ACHN (cell line): Measurements from ENCODE around the gene GFER.
"Not testable (repeated sequence)": the region's sequence is repeated elsewhere in the genome, so short reads cannot be mapped to it uniquely, and the experiment has no call there.

Source experiments
- DNase-seq: peaks from one replicate; pipeline ENCODE4 v3.0.0-alpha.2; 2015
- in situ Hi-C: cut with HindIII; loops from 2 replicates; pipeline ENCODE4 v1.10.0; 2017; ENCODE audit warnings: low sequenced_read_pairs, low pct_ligation_motif_present, low pct_unique_long_range_greater_than_20kb

Gene GFER

GRCh38 chr16:2031081-2031577 lies 47.1 kb downstream of the GFER start:
- no peak for DNase-seq
- in situ Hi-C loops = loop anchor here (10.0 kb wide), 1 partner anchor 134 kb away; no protein-coding TSS in a partner anchor

DNA sequence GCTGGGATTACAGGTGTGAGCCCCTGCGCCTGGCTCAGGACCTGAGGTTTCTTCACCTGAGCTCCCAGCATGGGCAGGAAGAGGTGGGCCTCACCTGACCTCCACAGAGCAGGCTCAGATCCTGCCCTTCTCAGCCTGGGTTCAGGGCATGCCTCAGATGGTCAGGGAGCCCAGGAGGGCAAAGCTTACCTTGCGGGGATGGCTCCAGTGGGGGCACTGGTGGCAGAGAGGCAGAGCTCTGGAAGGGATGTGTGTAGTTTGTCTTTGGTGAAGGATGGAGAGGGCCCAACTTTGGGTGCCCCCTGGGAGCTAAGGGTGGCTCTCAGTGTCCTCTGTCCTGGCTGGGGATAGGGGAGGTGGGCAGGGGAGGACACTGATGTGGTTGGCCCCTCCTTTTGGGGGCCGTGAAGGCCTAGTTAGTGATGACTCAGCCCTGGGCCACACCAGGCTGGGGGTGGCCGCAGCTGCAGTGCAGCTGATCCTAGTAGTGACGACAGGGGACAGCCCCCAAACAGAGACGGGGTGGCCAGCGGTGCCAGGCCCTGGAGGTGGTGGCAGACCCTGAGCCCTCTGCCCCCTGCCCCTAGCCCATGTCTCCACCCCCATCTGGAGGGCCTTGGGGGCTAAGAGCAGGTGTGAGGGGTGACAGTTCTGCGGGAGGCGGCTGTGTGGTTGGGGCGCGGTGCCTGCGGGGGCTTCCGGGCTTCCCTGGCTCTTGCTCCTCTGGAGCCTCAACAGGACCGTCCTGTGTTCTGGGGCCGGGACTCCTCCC lies 48.5 kb downstream of the GFER start:
- no peak for DNase-seq
- in situ Hi-C loops = loop anchor here (10.0 kb wide), 1 partner anchor 132 kb away; no protein-coding TSS in a partner anchor

DNA sequence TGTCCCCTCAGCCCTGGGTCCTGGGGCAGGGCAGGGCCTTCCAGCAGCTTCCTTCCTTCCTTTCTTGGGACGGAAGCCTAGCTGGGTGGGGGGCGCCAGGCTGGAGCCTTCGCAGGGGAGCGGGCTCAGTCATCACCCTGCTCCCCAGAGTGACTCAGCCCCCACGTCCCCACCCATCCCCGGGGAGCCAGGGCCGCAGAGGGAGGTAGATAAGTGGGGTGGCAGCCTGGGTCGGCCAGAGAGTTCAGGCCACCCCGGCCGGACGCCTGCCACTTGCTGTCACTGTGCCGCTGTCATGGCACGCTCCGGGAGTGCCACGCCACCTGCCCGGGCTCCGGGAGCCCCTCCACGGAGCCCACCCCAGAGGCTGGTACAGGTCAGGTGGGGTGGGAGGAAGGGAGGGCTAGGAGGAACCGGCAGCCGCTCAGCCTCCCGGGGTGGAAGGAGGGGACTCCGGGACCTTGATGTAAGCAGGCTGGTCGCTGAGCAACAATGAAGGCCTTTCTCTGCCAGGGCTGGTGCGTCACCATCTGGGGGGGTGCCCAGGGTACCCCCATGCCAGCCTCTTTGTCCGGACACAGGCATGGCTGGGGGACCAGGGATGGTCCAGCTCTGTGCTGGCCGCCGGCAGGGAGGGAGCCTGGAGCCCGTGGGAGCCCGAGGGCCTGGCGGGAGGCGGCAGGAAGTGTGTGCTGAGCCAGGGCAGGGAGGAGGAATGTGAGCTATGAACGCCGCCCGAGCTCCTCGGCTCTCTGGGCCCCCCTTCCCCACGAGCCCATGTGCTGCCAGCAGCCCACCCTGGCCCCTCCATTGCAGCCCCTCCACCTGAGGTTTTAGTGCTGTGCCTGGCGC lies 49.3 kb downstream of the GFER start:
- in situ Hi-C loops = loop anchor here (10.0 kb wide), 1 partner anchor 132 kb away; no protein-coding TSS in a partner anchor
- no peak for DNase-seq

DNA sequence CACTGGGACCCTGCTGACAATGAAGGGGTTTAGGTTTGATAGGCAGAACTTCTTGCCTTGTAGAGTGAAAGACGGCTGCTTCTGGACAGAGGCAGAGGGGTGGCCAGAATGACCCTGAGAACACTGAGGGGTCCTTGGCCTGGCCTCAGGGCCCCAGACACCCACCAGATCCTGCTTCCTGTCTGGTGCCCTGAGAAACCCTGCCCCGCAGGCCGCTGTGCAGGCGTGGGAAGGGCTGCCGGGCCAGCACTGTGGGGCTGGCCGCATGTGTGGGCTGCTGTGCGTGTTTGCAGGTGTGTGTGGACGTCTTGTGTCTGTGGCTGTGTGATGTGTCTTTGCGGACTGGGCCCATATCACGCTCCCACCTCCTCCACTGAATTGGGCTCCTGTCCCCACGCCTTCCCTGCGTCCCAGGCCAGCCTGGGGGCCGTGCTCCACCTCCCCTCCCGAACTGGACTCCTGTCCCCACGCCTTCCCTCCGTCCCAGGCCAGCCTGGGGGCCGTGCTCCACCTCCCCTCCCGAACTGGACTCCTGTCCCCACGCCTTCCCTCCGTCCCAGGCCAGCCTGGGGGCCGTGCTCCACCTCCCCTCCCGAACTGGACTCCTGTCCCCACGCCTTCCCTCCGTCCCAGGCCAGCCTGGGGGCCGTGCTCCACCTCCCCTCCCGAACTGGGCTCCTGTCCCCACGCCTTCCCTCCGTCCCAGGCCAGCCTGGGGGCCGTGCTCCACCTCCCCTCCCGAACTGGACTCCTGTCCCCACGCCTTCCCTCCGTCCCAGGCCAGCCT lies 50.1 kb downstream of the GFER start:
- DNase-seq = not testable (repeated sequence)
- in situ Hi-C loops = loop anchor here (10.0 kb wide), 1 partner anchor 131 kb away; no protein-coding TSS in a partner anchor

- DNase-seq = no peak
- in situ Hi-C loops = loop anchor here (10.0 kb wide), 1 partner anchor 130 kb away; no protein-coding TSS in a partner anchor
Measured at GRCh38 chr16:2034696-2035430, 50.9 kb downstream of the GFER start.

DNA sequence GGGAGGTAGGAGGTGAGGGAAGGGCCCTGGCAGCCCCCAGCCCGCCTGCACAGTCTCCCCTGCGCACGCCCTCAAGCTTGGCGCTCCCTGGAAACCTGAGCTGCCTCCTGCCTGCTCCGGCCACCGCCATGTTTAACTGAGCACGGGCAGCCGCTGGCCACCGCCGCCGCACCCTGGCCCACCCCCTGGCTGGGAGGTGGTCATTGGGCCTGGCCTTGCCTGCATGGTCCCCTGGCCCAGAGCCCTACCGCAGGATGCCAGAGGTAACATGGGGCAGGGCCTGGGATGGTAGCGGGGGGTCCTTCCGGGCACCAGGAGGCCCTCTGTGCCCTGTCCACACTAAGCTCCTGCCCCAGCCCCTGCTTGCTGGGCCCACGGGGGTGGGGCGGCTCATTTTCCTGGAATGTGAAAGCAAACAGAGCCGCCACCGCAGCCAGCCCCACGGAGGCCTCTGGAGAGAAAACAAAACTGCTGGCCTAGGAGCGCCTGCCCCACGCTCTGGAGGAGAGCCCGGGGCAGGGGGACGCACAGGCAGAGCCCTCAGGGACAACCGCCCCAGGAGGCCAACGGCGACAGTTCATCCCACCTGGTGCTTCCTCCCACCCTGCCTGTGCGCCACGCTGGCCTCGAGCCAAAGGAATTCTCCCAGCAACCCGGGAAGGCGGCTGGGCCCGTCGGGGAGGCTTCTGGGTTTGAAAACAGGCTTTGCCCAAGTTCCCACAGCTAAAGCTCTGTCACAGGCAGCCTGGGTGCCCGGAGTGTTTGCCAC lies 51.6 kb downstream of the GFER start:
- in situ Hi-C loops = loop anchor here (10.0 kb wide), 1 partner anchor 129 kb away; no protein-coding TSS in a partner anchor
- DNase-seq = no peak

DNA sequence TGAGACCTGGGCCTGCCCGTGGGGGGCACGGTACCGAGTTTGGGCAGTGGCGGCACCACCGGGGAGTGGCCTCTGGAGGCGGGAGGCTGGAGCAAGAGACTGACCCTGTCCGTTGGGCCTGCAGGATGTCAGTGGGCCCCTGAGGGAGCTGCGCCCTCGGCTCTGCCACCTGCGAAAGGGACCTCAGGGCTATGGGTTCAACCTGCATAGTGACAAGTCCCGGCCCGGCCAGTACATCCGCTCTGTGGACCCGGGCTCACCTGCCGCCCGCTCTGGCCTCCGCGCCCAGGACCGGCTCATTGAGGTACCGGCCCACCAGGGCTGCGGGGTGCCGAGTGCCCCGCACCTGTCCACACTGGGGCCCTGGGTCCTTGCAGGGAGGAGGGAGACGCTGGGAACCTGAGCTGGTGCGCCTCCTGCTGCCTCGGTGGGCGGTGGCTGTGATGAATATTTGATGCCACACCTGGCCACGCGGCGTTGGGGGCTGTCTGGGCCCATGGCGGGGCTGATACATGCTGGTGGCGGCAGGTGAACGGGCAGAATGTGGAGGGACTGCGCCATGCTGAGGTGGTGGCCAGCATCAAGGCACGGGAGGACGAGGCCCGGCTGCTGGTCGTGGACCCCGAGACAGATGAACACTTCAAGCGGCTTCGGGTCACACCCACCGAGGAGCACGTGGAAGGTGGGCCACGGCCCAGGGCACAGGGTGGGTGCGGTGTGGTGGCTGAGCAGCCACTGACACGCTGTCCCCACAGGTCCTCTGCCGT lies 52.4 kb downstream of the GFER start:
- in situ Hi-C loops = loop anchor here (10.0 kb wide), 1 partner anchor 128 kb away; no protein-coding TSS in a partner anchor

DNA sequence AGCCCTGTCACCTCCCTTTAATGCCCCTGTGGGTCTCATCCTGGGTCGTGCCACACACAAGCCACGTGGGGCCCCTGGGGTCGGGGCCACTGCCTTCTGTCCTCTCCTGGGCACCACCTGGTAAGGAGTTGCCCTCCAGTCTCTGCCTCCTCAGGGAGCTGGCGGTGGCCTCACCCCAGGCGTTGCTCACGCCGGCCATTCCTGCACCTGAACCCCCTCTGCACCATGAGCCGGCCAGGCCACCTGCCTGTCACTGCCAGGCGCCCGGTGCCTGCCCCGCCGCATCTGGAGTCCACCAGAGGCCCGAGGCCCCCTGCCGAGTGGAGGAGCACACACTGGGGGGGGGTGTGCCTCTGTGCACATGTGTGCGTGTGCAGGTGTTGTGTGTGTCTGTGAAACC lies 53.1 kb downstream of the GFER start:
- in situ Hi-C loops = loop anchor here (10.0 kb wide), 1 partner anchor 128 kb away; no protein-coding TSS in a partner anchor
- DNase-seq = no peak

More for the DNA sequence above, 52.4 kb downstream of the GFER start:
- DNase-seq = no peak
